H1 (cell line): Measurements from ENCODE around the gene LRRIQ4. TPM values are rescaled to one million over a fixed set of nuclear protein-coding genes. Genes with fewer than 3 reads are reported as not detected.

Experiments
- CTCF ChIA-PET: fragments of 300-600 bp; sonication (Branson Sonifier 250); formaldehyde crosslinking; loops from one replicate; lab custom pipeline; 2021; ENCODE audit not compliant: partially characterized antibody; lab: Charles Lee
- POLR2A ChIA-PET: fragments of 300-600 bp; sonication (Branson Sonifier 250); formaldehyde crosslinking; loops from one replicate; lab custom pipeline; 2021; ENCODE audit warnings: inconsistent platforms; ENCODE audit not compliant: partially characterized antibody; lab: Charles Lee
- DNase-seq, 2 experiments: peaks; one replicate each; pipeline versions ENCODE4 v3.0.0 to v3.0.0-alpha.2; 2010 to 2022; ENCODE audit warnings: low spot score in 2 of 2, low read depth in 1 of 2, mixed read lengths in 1 of 2
- FAIRE-seq: peaks from 2 replicates; lab custom pipeline; 2011; peaks lifted over from hg19 to GRCh38; lab: Jason Lieb, UNC
- H2AFZ ChIP-seq: 2 replicates; pipeline ENCODE4 v1.8.1; 2012; ENCODE audit warnings: low read length, inconsistent platforms
- H2AK5ac ChIP-seq: 2 replicates; pipeline ENCODE4 v1.6.1; 2013; ENCODE audit warnings: low read depth, low read length
- H2BK120ac ChIP-seq: replicated peaks from 2 replicates; pipeline ENCODE3; 2013; ENCODE audit warnings: low read depth, low read length, inconsistent platforms
- H2BK12ac ChIP-seq: 2 replicates; pipeline ENCODE4 v1.6.1; 2013; ENCODE audit warnings: low read depth, low read length
- H2BK15ac ChIP-seq: 2 replicates; pipeline ENCODE4 v1.6.1; 2013; ENCODE audit warnings: low read length
- H2BK20ac ChIP-seq: 2 replicates; pipeline ENCODE4 v1.6.1; 2013; ENCODE audit warnings: low read length
- H2BK5ac ChIP-seq: 2 replicates; pipeline ENCODE4 v1.6.1; 2013; ENCODE audit warnings: low read depth, low read length
- H3K14ac ChIP-seq: 2 replicates; pipeline ENCODE4 v1.6.1; 2013; ENCODE audit warnings: inconsistent platforms; ENCODE audit not compliant: insufficient read length
- H3K18ac ChIP-seq: 2 replicates; pipeline ENCODE4 v1.6.1; 2013; ENCODE audit warnings: low read length; ENCODE audit errors: extremely low read depth
- H3K23ac ChIP-seq: 2 replicates; pipeline ENCODE4 v1.6.1; 2013; ENCODE audit warnings: inconsistent platforms; ENCODE audit not compliant: insufficient read length
- H3K23me2 ChIP-seq: 2 replicates; pipeline ENCODE4 v1.6.1; 2013; ENCODE audit warnings: low read depth, low read length
- H3K27ac ChIP-seq: 2 replicates; pipeline ENCODE4 v1.6.1; 2011; ENCODE audit warnings: low read depth, low read length, inconsistent platforms
- H3K27me3 ChIP-seq, 4 experiments: replicated peaks in 1 of 4; 1 replicate in 1 of 4; 2 replicates in 3 of 4; pipeline versions ENCODE4 v1.6.1 to v1.8.1; 2011 to 2013; ENCODE audit warnings: low read length in 3 of 4, mild to moderate bottlenecking in 3 of 4, inconsistent platforms in 2 of 4, mixed read lengths in 2 of 4, moderate library complexity in 1 of 4; ENCODE audit not compliant: control insufficient read depth in 3 of 4, insufficient read depth in 3 of 4; ENCODE audit errors: extremely low read depth in 1 of 4
- H3K36me3 ChIP-seq, 4 experiments: 2 replicates each; pipeline versions ENCODE4 v1.6.1 to v1.8.1; 2011 to 2013; ENCODE audit warnings: mild to moderate bottlenecking in 4 of 4, low read length in 3 of 4, moderate library complexity in 2 of 4, control low read depth in 1 of 4, inconsistent platforms in 1 of 4; ENCODE audit not compliant: insufficient read depth in 4 of 4, control insufficient read depth in 2 of 4
- H3K4ac ChIP-seq: replicated peaks from 2 replicates; pipeline ENCODE3; 2013; ENCODE audit warnings: low read length, low read depth, mixed read lengths, inconsistent platforms; ENCODE audit not compliant: insufficient read length
- H3K4me1 ChIP-seq, 4 experiments: replicated peaks in 1 of 4; 1 replicate in 1 of 4; 2 replicates in 3 of 4; pipeline versions ENCODE4 v1.6.1 to v1.8.1; 2011 to 2013; ENCODE audit warnings: low read length in 3 of 4, inconsistent platforms in 2 of 4, mixed read lengths in 1 of 4; ENCODE audit not compliant: insufficient read depth in 4 of 4, control insufficient read depth in 3 of 4
- H3K4me2 ChIP-seq, 2 experiments: 2 replicates each; pipeline versions ENCODE4 v1.6.1 to v1.8.1; 2011 to 2013; ENCODE audit warnings: low read depth in 2 of 2, low read length in 2 of 2, control low read depth in 1 of 2, inconsistent platforms in 1 of 2, mild to moderate bottlenecking in 1 of 2; ENCODE audit not compliant: insufficient read depth in 1 of 2
- H3K4me3 ChIP-seq, 4 experiments: fragments of 200-600, 300-600 bp in 1 of 4; sonication (generic), shearing (Covaris generic), sonication (Bioruptor Twin) in 1 of 4; 2 replicates each; pipeline versions ENCODE4 v1.5.1 to v1.8.1; 2011 to 2016; ENCODE audit warnings: low read length in 4 of 4, low read depth in 3 of 4, control low read depth in 2 of 4, inconsistent platforms in 2 of 4, mild to moderate bottlenecking in 2 of 4, mixed read lengths in 1 of 4, moderate library complexity in 1 of 4; ENCODE audit not compliant: insufficient read depth in 2 of 4; ENCODE audit errors: extremely low read depth in 1 of 4
- H3K56ac ChIP-seq: replicated peaks from 2 replicates; pipeline ENCODE3; 2013; ENCODE audit warnings: low read depth, mild to moderate bottlenecking, mixed read lengths, low read length, inconsistent platforms; ENCODE audit not compliant: insufficient read length
- H3K79me1 ChIP-seq: 2 replicates; pipeline ENCODE4 v1.6.1; 2013; ENCODE audit warnings: low read depth, low read length, control low read depth
- H3K79me2 ChIP-seq, 2 experiments: 2 replicates each; pipeline versions ENCODE4 v1.6.1 to v1.8.1; 2012 to 2013; ENCODE audit warnings: low read length in 2 of 2, mild to moderate bottlenecking in 2 of 2, inconsistent platforms in 1 of 2; ENCODE audit not compliant: insufficient read depth in 2 of 2, control insufficient read depth in 1 of 2
- H3K9ac ChIP-seq, 4 experiments: replicated peaks in 1 of 4; 1 replicate in 1 of 4; 2 replicates in 3 of 4; pipeline versions ENCODE4 v1.6.1 to v1.8.1; 2011 to 2013; ENCODE audit warnings: low read depth in 3 of 4, low read length in 3 of 4, control low read depth in 2 of 4, mild to moderate bottlenecking in 2 of 4, moderate library complexity in 2 of 4, inconsistent platforms in 1 of 4; ENCODE audit errors: extremely low read depth in 1 of 4
- H3K9me3 ChIP-seq, 2 experiments: 2 replicates each; pipeline versions ENCODE4 v1.6.1 to v1.8.1; 2012 to 2013; ENCODE audit warnings: mild to moderate bottlenecking in 2 of 2, moderate library complexity in 2 of 2, control low read depth in 1 of 2, inconsistent platforms in 1 of 2, low read depth in 1 of 2, low read length in 1 of 2, mixed read lengths in 1 of 2; ENCODE audit not compliant: insufficient read depth in 2 of 2
- H4K20me1 ChIP-seq, 2 experiments: replicated peaks in 1 of 2; 2 replicates each; pipeline versions ENCODE3 to v1.8.1; 2011 to 2013; ENCODE audit warnings: inconsistent platforms in 2 of 2, low read length in 2 of 2, mild to moderate bottlenecking in 1 of 2; ENCODE audit not compliant: insufficient read depth in 2 of 2, control insufficient read depth in 1 of 2
- H4K5ac ChIP-seq: 2 replicates; pipeline ENCODE4 v1.6.1; 2013; ENCODE audit warnings: low read length, low read depth, mixed read lengths, inconsistent platforms; ENCODE audit not compliant: insufficient read length
- H4K8ac ChIP-seq: 2 replicates; pipeline ENCODE4 v1.8.0; 2013; ENCODE audit warnings: mild to moderate bottlenecking, moderate library complexity, low read length, inconsistent platforms; ENCODE audit not compliant: insufficient read depth; ENCODE audit errors: extremely low read depth
- H4K91ac ChIP-seq: replicated peaks from 2 replicates; pipeline ENCODE3; 2013; ENCODE audit warnings: low read length, mixed read lengths, inconsistent platforms; ENCODE audit not compliant: insufficient read length
- ATF2 ChIP-seq: IDR thresholded peaks from 2 replicates; pipeline ENCODE4 v1.6.1; 2012; ENCODE audit warnings: low read length, inconsistent platforms
- BRCA1 ChIP-seq: IDR thresholded peaks from 2 replicates; pipeline ENCODE4 v1.6.1; 2012; ENCODE audit warnings: low read depth, low read length, improper control_type of control experiment
- CHD2 ChIP-seq: IDR thresholded peaks from 2 replicates; pipeline ENCODE4 v1.6.1; 2012; ENCODE audit warnings: low read length, improper control_type of control experiment
- EGR1 ChIP-seq: IDR thresholded peaks from 2 replicates; pipeline ENCODE4 v1.6.1; 2011; ENCODE audit warnings: low read depth, low read length, borderline replicate concordance
- FOSL1 ChIP-seq: IDR thresholded peaks from 2 replicates; pipeline ENCODE4 v1.6.1; 2011; ENCODE audit warnings: mild to moderate bottlenecking, low read depth, low read length, moderate library complexity; ENCODE audit not compliant: insufficient read depth
- MAFK ChIP-seq: IDR thresholded peaks from 2 replicates; pipeline ENCODE4 v1.6.1; 2012; ENCODE audit warnings: low read depth, mild to moderate bottlenecking, improper control_type of control experiment, low read length
- RBBP5 ChIP-seq: IDR thresholded peaks from 2 replicates; pipeline ENCODE4 v1.7.1; 2012; ENCODE audit warnings: low read depth, mild to moderate bottlenecking, inconsistent platforms, low read length, moderate library complexity, borderline replicate concordance
- SAP30 ChIP-seq: fragments of 300-600 bp; sonication (generic); IDR thresholded peaks from 2 replicates; pipeline ENCODE4 v1.7.1; 2012; ENCODE audit warnings: low read length, moderate library complexity, mild to moderate bottlenecking, inconsistent platforms; ENCODE audit not compliant: insufficient read depth, insufficient replicate concordance
- TBP ChIP-seq: IDR thresholded peaks from 2 replicates; pipeline ENCODE4 v1.6.1; 2011; ENCODE audit warnings: low read depth, low read length, improper control_type of control experiment
- WGBS, 2 experiments: shearing (Covaris generic) in 1 of 2; methylation state at CpG; one replicate each; pipeline versions ENCODE4 v1.1.6 to v1.1.7; 2013 to 2015; ENCODE audit warnings: low lambda C conversion rate in 2 of 2, mixed read lengths in 2 of 2, inconsistent platforms in 1 of 2, low coverage in 1 of 2, missing lambda C conversion rate in 1 of 2; ENCODE audit not compliant: insufficient replicate concordance in 2 of 2, insufficient coverage in 1 of 2, insufficient read length in 1 of 2; ENCODE audit errors: extremely low coverage in 1 of 2, missing lambda C conversion rate in 1 of 2; 5-methylcytosine and 5-hydroxymethylcytosine counted together
- polyA plus RNA-seq, 7 experiments: library from polyadenylated mRNA; depleted of rRNA in 3 of 7; stranded (reverse) in 5 of 7; unstranded in 2 of 7; fragments of >200 nt in 5 of 7; fragments of 200-250 nt in 2 of 7; gene quantifications; 1 replicate in 5 of 7; 2 replicates in 1 of 7; 4 replicates in 1 of 7; pipeline versions ENCODE4 v1.2.1 to v1.2.3, GENCODE V29; 2011 to 2013; ENCODE audit warnings: missing spikeins in 2 of 7, mixed read lengths in 2 of 7
- total RNA-seq: library from RNA; stranded (reverse); fragmentation: NEBNext Ultra II Directional; extraction: Animal tissue kit (Norgen Biotek cat#: 25700); gene quantifications from 2 replicates; pipeline ENCODE4 v1.2.1, GENCODE V29; 2021
- TF ChIP-seq, protein P1 (sequence below): IDR thresholded peaks from 2 replicates; pipeline ENCODE4 v1.6.1; 2011; ENCODE audit warnings: low read depth, mild to moderate bottlenecking, low read length; ENCODE audit not compliant: insufficient read depth

Gene LRRIQ4
- total and polyA plus RNA-seq, 2 of the 8 experiments (the other 6 are each of a cell fraction or from before 2014, with no cell fraction given): 0.08 TPM; not detected in 1

- FAIRE-seq (no peak), DNase-seq (no peak)
- no peak overlapping the region for H2AFZ ChIP-seq
- ChIA-PET POLR2A (no interaction called here), CTCF (interaction anchor here (0.8 to 6.1 kb wide), 2 partner anchors 99 to 139 kb away, joined by 3 to 37 read pairs; partner anchors contain the start of gene SEC62)
- no peak overlapping the region for H2BK120ac ChIP-seq
- H3K27ac ChIP-seq: no peak overlapping the region
- H4K20me1 ChIP-seq: no peaks in the 10 kb centered on the region
- no peak overlapping the region for H4K8ac ChIP-seq
- no peak overlapping the region for H4K91ac ChIP-seq
- no peak overlapping the region for H3K14ac ChIP-seq
- H3K4ac ChIP-seq: no peak overlapping the region
- no peaks in the 10 kb centered on the region for H3K79me1 ChIP-seq
- no peak overlapping the region for H2BK12ac ChIP-seq
- no peak overlapping the region for H2BK15ac ChIP-seq
- no peak overlapping the region for H3K4me3 ChIP-seq
- no peak overlapping the region for H3K23ac ChIP-seq
- 0 out of 2 replicates have a peak overlapping the region, but pooled peaks have one; percentile 32 for H2AK5ac ChIP-seq
- no peaks in the 10 kb centered on the region; the same call in 1 of the 2 replicates for H3K23me2 ChIP-seq
- 69% methylated on average over 3 of the region's 3 CpGs; no CpG with 5 or more reads in 1 of the 2 experiments for WGBS, 2 experiments
- H2BK5ac ChIP-seq: no peak overlapping the region
- H3K4me1 ChIP-seq: peaks cover 0 to 2% (median 0%) of the 10 kb centered on the region in 4 experiments; a peak in 1 of 7 replicates
- no peaks in the 10 kb centered on the region for H3K27me3 ChIP-seq
- H2BK20ac ChIP-seq: no peak overlapping the region
- TF ChIP-seq EGR1 (no peak), ATF2 (no peak), MAFK (no peak), CHD2 (no peak), SAP30 (no peak), RBBP5 (no peak), TBP (no peak), BRCA1 (no peak), FOSL1 (no peak)
- TF ChIP-seq, protein P1, sequence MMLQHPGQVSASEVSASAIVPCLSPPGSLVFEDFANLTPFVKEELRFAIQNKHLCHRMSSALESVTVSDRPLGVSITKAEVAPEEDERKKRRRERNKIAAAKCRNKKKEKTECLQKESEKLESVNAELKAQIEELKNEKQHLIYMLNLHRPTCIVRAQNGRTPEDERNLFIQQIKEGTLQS: no peak
- no peaks in the 10 kb centered on the region for H3K36me3 ChIP-seq
- H3K9ac ChIP-seq: no peak overlapping the region
- no peaks in the 10 kb centered on the region for H3K9me3 ChIP-seq
- H3K4me2 ChIP-seq: no peak overlapping the region
- no peak overlapping the region for H3K56ac ChIP-seq
- H4K5ac ChIP-seq: no peak overlapping the region
- no peaks in the 10 kb centered on the region for H3K79me2 ChIP-seq
- H3K18ac ChIP-seq: no peak overlapping the region
Observed at GRCh38 chr3:169867584-169868210, 55.0 kb downstream of the LRRIQ4 start.
